Suprapubic skin (tissue), 4 donors: ENCODE results near the gene SMARCA4.

Source experiments
- CTCF ChIP-seq, 2 donors: fragments of 200-600 bp in 1 of 2; fragments of 450-650 bp in 1 of 2; sonication (generic) in 1 of 2; IDR thresholded peaks; one replicate each; pipeline ENCODE4 v1.5.1; 2016 to 2019; ENCODE audit warnings: antibody characterized with exemption in 2 of 2, mild to moderate bottlenecking in 1 of 2, moderate library complexity in 1 of 2
- EP300 ChIP-seq: sonication (generic); formaldehyde crosslinking; IDR thresholded peaks from one replicate; pipeline ENCODE4 v1.6.1; 2017; ENCODE audit warnings: antibody characterized with exemption
- POLR2A ChIP-seq, 2 donors: fragments of 450-650 bp; IDR thresholded peaks; one replicate each; pipeline ENCODE4 v1.6.1; 2017; ENCODE audit warnings: antibody characterized with exemption in 2 of 2, mild to moderate bottlenecking in 2 of 2, moderate library complexity in 2 of 2
- POLR2AphosphoS5 ChIP-seq, 3 donors: sonication (generic); formaldehyde crosslinking; IDR thresholded peaks; one replicate each; pipeline ENCODE4 v1.6.1; 2017; ENCODE audit warnings: antibody characterized with exemption in 3 of 3

- TF ChIP-seq CTCF (IDR thresholded peaks at IDR 0.05) (no peak), POLR2A (IDR thresholded peaks at IDR 0.05) (no peak), EP300 (no peak), POLR2AphosphoS5 (IDR thresholded peaks at IDR 0.05) (no peak)
Measured at GRCh38 chr19:11094520-11094894, 133.7 kb downstream of the SMARCA4 start.
